Measurements from ENCODE around the gene THSD7A. TPM values are rescaled to one million over a fixed set of nuclear protein-coding genes. Genes with fewer than 3 reads are reported as not detected.

THSD7A gene
- total and polyA plus RNA-seq, 10 of the 15 experiments (the other 5 are each of a cell fraction or from before 2014, with no cell fraction given): 0.03 to 0.09 (median 0.03) TPM; not detected in 7

DNA sequence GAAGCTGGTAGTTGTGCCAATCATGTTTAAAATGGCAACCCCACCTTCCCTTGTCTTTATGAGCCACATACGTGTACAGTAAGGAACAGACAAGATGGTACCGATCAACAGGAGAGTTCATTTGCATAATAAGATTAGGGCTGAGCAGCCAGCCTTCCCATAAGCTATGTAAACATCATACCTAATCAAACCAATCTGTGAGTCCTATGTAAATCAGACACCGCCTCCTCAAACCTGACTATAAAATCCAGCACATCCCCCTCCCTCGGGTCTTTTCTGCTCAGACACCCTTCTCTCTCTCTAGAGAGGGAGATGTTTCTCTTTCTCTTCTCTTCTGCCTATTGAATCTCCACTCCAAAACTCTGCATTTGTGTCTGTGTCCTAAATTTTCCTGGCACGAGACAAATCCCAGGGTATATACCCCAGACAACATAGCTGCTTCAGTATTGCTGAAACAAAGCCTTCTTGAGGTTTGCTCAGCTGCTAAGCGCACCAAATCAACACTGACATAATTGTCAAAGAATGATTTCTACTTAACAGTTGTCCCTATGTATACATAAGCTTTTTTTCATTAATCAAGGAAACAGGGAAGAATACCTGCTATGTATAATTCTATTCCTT, 279.2 kb downstream of the THSD7A start (continued):
- TF ChIP-seq, protein P1, sequence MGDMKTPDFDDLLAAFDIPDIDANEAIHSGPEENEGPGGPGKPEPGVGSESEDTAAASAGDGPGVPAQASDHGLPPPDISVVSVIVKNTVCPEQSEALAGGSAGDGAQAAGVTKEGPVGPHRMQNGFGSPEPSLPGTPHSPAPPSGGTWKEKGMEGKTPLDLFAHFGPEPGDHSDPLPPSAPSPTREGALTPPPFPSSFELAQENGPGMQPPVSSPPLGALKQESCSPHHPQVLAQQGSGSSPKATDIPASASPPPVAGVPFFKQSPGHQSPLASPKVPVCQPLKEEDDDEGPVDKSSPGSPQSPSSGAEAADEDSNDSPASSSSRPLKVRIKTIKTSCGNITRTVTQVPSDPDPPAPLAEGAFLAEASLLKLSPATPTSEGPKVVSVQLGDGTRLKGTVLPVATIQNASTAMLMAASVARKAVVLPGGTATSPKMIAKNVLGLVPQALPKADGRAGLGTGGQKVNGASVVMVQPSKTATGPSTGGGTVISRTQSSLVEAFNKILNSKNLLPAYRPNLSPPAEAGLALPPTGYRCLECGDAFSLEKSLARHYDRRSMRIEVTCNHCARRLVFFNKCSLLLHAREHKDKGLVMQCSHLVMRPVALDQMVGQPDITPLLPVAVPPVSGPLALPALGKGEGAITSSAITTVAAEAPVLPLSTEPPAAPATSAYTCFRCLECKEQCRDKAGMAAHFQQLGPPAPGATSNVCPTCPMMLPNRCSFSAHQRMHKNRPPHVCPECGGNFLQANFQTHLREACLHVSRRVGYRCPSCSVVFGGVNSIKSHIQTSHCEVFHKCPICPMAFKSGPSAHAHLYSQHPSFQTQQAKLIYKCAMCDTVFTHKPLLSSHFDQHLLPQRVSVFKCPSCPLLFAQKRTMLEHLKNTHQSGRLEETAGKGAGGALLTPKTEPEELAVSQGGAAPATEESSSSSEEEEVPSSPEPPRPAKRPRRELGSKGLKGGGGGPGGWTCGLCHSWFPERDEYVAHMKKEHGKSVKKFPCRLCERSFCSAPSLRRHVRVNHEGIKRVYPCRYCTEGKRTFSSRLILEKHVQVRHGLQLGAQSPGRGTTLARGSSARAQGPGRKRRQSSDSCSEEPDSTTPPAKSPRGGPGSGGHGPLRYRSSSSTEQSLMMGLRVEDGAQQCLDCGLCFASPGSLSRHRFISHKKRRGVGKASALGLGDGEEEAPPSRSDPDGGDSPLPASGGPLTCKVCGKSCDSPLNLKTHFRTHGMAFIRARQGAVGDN (IDR thresholded peaks at IDR 0.05): no peak
- TF ChIP-seq, protein P2, sequence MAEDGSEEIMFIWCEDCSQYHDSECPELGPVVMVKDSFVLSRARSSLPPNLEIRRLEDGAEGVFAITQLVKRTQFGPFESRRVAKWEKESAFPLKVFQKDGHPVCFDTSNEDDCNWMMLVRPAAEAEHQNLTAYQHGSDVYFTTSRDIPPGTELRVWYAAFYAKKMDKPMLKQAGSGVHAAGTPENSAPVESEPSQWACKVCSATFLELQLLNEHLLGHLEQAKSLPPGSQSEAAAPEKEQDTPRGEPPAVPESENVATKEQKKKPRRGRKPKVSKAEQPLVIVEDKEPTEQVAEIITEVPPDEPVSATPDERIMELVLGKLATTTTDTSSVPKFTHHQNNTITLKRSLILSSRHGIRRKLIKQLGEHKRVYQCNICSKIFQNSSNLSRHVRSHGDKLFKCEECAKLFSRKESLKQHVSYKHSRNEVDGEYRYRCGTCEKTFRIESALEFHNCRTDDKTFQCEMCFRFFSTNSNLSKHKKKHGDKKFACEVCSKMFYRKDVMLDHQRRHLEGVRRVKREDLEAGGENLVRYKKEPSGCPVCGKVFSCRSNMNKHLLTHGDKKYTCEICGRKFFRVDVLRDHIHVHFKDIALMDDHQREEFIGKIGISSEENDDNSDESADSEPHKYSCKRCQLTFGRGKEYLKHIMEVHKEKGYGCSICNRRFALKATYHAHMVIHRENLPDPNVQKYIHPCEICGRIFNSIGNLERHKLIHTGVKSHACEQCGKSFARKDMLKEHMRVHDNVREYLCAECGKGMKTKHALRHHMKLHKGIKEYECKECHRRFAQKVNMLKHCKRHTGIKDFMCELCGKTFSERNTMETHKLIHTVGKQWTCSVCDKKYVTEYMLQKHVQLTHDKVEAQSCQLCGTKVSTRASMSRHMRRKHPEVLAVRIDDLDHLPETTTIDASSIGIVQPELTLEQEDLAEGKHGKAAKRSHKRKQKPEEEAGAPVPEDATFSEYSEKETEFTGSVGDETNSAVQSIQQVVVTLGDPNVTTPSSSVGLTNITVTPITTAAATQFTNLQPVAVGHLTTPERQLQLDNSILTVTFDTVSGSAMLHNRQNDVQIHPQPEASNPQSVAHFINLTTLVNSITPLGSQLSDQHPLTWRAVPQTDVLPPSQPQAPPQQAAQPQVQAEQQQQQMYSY (CRISPR knock-in tag; IDR thresholded peaks at IDR 0.05): no peak
- no peak for TF ChIP-seq SIN3A (IDR thresholded peaks at IDR 0.05; ENCODE audit: low read depth, low read length)
- TF ChIP-seq BCLAF1 (IDR thresholded peaks at IDR 0.05): no peak
